ENCODE results near the gene MRPS14.

The MRPS14 gene

DNA sequence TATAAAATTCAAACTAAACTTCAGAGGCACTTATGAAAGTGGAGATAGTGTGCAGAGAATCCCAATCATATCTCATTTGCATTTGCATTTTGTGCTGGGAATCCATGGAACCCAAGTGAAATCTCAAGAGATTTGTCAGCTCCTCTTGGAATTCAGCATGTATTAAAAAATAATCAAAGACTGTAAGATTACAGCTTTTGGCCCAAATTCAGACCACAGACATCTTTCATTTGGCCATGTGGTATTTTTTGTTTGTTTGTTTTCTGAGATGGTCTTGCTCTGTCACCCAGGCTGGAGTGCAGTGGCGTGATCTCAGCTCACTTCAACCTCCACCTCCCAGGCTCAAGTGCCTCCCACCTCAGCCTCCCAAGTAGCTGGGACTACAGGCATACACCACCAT, 27.3 kb downstream of the MRPS14 start:
- H3K27ac ChIP-seq, result no peak overlapping the region
- TF ChIP-seq, protein P1, sequence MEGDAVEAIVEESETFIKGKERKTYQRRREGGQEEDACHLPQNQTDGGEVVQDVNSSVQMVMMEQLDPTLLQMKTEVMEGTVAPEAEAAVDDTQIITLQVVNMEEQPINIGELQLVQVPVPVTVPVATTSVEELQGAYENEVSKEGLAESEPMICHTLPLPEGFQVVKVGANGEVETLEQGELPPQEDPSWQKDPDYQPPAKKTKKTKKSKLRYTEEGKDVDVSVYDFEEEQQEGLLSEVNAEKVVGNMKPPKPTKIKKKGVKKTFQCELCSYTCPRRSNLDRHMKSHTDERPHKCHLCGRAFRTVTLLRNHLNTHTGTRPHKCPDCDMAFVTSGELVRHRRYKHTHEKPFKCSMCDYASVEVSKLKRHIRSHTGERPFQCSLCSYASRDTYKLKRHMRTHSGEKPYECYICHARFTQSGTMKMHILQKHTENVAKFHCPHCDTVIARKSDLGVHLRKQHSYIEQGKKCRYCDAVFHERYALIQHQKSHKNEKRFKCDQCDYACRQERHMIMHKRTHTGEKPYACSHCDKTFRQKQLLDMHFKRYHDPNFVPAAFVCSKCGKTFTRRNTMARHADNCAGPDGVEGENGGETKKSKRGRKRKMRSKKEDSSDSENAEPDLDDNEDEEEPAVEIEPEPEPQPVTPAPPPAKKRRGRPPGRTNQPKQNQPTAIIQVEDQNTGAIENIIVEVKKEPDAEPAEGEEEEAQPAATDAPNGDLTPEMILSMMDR (conservative IDR thresholded peaks at IDR 0.05), result no peak
- TF ChIP-seq ZFX (IDR thresholded peaks at IDR 0.05), result no peak

DNA sequence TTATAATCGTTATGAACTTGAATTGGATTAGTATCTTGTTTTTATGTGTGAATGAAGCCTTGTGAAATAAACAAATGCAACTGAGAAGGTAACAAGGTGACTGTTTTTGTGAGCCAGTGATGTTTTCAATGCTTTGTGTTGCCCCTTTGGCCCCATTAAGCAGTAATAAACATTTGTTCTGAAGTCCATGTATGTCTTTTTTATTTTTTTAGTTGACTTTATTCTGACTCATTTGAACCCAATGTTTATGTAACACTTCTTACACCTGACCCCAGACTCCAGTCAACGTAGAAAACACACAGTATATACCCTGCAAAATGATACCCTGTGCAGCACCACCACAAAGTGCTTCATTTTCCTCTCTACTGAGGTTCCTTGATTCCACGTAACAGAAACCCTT, 28.1 kb downstream of the MRPS14 start:
- no peak for TF ChIP-seq ZFX (IDR thresholded peaks at IDR 0.05)
- TF ChIP-seq, protein P1 (conservative IDR thresholded peaks at IDR 0.05), result no peak

DNA sequence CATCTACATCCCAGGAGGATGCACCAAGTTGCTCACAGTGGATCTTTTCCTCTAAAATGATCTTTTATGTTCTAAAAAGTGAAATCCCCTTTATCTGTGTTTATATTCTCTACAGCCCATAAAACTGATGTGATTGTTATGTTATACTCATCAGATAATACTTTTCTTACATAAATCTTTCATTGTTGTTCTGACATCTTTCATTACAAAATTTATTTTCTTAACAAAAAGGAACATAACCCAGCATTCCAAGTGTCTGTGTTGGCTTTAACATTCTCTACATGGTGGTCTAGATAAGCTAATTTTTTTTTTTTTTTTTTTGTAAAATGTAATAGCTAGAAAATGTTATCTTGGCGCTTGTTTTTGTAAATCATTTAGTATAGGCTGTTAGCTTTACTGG, 31.8 kb downstream of the MRPS14 start:
- no peak overlapping the region for H3K27ac ChIP-seq
- TF ChIP-seq, protein P1 (conservative IDR thresholded peaks at IDR 0.05), result no peak
- no peak for TF ChIP-seq ZFX (IDR thresholded peaks at IDR 0.05)

More for the DNA sequence above, 28.1 kb downstream of the MRPS14 start:
- H3K27ac ChIP-seq, result no peak overlapping the region

DNA sequence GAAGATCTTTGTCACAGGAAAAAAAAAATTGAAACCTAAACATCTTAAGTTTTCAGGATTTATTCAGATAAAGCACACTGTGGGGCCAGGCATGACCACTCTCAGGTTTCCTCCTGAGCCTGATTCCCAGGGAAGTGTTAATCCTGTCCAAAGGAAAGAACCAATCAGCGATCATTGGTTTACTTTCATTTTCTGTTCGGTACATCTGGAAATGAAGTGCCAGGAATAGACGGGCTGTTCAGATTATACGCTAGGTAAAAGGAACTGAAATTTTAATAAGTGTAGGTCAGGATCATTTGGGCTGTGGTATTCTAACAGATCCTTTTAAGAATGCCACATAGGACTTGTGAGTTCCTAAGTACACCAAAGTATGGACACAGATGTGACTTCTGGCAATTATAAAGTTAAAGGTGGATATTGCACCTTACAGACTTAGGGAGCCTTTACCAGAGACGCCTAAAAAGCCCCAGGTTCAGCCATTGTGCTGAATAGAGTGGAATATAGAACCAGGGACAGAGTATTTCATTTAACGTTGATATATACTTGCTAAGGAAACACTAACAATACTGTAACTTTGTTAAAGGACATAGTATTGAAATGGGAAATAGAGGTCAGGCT, 32.7 kb downstream of the MRPS14 start:
- no peak overlapping the region for H3K27ac ChIP-seq
- TF ChIP-seq ZFX (IDR thresholded peaks at IDR 0.05), result no peak
- TF ChIP-seq, protein P1 (conservative IDR thresholded peaks at IDR 0.05), result no peak

DNA sequence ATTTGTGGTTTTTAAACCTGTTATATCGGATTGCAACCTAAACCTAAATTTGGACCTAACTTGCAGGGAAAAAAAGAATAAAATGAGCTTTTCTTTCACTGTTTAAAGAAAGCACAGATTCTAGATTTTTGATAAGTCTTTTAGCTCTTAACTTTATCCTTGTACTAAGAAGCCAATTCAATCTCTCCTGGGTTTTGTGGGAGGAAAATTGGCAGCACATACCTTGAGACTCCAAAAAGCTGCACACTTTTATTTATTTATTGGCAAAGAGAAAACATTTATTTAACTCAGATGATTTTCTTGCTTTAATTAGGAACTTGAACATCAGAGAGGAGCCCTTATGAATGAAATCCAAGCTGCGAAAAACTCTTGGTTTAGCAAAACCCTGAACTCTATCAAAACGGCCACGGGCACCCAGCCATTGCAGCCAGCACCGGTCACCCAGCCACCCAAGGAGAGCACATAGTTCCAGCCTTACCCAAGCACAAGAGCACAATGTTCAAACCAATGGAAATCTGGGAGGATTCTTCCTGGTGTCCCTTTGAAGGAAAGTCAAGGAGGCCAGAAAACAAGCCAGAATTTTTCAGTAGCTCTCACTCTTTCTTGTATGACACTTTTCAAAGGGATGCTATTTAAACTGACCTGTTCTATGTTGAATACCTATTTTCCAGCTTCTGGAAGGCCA, 33.5 kb downstream of the MRPS14 start:
- TF ChIP-seq, protein P1 (conservative IDR thresholded peaks at IDR 0.05), result no peak
- TF ChIP-seq ZFX (IDR thresholded peaks at IDR 0.05), result no peak
- H3K27ac ChIP-seq, result no peak overlapping the region

DNA sequence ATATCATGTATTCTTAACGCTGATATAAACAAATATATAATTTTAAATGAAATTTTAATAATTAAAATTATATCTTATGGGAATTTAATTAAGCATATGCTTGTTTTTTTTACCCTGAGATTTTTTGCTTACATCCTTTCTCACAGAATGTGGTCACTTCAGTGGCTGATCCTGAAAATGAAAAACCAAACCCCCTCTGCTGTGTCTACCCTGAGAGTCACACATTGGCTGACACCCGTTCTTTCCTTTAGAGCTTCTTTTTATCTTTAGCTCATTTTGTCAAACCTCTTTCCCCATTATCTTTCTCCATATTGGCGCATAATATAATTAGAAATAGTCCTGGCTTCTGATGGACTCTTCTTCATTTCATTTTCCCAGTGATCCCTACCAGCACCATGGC, 34.2 kb downstream of the MRPS14 start:
- no peak for TF ChIP-seq ZFX (IDR thresholded peaks at IDR 0.05)
- TF ChIP-seq, protein P1 (conservative IDR thresholded peaks at IDR 0.05), result no peak
- H3K27ac ChIP-seq, result no peak overlapping the region

DNA sequence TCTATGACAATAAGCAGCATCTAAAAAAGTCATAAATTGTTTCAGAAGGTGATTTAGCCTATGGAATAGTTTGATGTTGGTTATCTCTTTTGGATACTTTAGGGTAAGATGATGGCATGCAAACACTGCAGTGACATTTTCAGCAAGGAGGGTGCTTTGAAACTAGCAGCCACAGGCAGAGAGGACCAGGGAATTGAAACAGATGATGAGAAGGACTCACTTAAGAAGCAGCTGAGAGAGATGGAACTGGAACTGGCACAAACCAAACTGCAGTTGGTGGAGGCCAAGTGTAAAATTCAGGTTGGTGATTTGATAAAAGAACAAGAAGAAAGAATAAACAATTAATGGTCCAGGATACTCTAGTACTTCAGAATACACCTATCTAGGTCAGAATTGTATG, 34.7 kb downstream of the MRPS14 start:
- no peak overlapping the region for H3K27ac ChIP-seq
- no peak for TF ChIP-seq ZFX (IDR thresholded peaks at IDR 0.05)
- TF ChIP-seq, protein P1 (conservative IDR thresholded peaks at IDR 0.05), result no peak

All from C4-2B (cell line).